Measurements from ENCODE around the gene TTC3. TPM values are rescaled to one million over a fixed set of nuclear protein-coding genes. Genes with fewer than 3 reads are reported as not detected.

The TTC3 gene
- 128 and 170 TPM in 2 replicates for total RNA-seq
- polyA plus RNA-seq, result 87.7 and 133 TPM in 2 replicates

- Histone ChIP-seq H3K27me3 (no peaks in the 10 kb centered on the region), H3K4me1 (ENCODE audit: low read depth) (peaks cover 8% of the 10 kb centered on the region), H3K9me3 (ENCODE audit: low read depth) (no peaks in the 10 kb centered on the region), H3K4me3 (peak within 1 kb of the TSS; percentile 81), H3K27ac (peak within 1 kb of the TSS; percentile 98), H3K36me3 (no peaks in the 10 kb centered on the region)
- peak; percentile 96 to 98 for DNase-seq (ENCODE audit: low read depth in 1 of 2, low spot score in 1 of 2)
- no peak for TF ChIP-seq CTCF (IDR thresholded peaks at IDR 0.05; ENCODE audit: low read depth, low read length)
These were observed at the start of gene TTC3, which contains the start of gene PIGP for GRCh38 chr21:37072988-37073416. TSS of gene TTC3 (plus strand) at chr21:37073254. CDS start at chr21:37087258, 14,004 bp downstream. TSS of gene PIGP (minus strand) at chr21:37073071. CDS start at chr21:37072515, 556 bp downstream.

GRCh38 chr21:37026499-37026898 is 46.6 kb upstream of the TTC3 start:
- H3K36me3 ChIP-seq, result no peaks in the 10 kb centered on the region
- no peak for TF ChIP-seq CTCF (IDR thresholded peaks at IDR 0.05; ENCODE audit: low read depth, low read length)
- no peaks in the 10 kb centered on the region for H3K9me3 ChIP-seq (ENCODE audit: low read depth)
- H3K27me3 ChIP-seq, result no peaks in the 10 kb centered on the region
- H3K4me3 ChIP-seq, result no peak overlapping the region
- DNase-seq (ENCODE audit: low read depth in 1 of 2, low spot score in 1 of 2), result no peak
- no peaks in the 10 kb centered on the region for H3K4me1 ChIP-seq (ENCODE audit: low read depth)
- no peak overlapping the region for H3K27ac ChIP-seq

GRCh38 chr21:37028570-37028969 is 44.5 kb upstream of the TTC3 start:
- H3K9me3 ChIP-seq (ENCODE audit: low read depth), result no peaks in the 10 kb centered on the region
- H3K36me3 ChIP-seq, result no peaks in the 10 kb centered on the region
- H3K27ac ChIP-seq, result no peak overlapping the region
- no peak for TF ChIP-seq CTCF (IDR thresholded peaks at IDR 0.05; ENCODE audit: low read depth, low read length)
- H3K4me1 ChIP-seq (ENCODE audit: low read depth), result no peaks in the 10 kb centered on the region
- H3K27me3 ChIP-seq, result peaks cover 3% of the 10 kb centered on the region
- H3K4me3 ChIP-seq, result no peak overlapping the region
- peak in 1 of 2 donors; percentile 37 for DNase-seq (ENCODE audit: low read depth in 1 of 2, low spot score in 1 of 2)

GRCh38 chr21:37030864-37031263 is 42.2 kb upstream of the TTC3 start:
- no peak for DNase-seq (ENCODE audit: low read depth in 1 of 2, low spot score in 1 of 2)
- Histone ChIP-seq H3K36me3 (no peaks in the 10 kb centered on the region), H3K27ac (no peak overlapping the region), H3K4me3 (no peak overlapping the region), H3K27me3 (peaks cover 3% of the 10 kb centered on the region), H3K9me3 (ENCODE audit: low read depth) (no peaks in the 10 kb centered on the region), H3K4me1 (ENCODE audit: low read depth) (no peaks in the 10 kb centered on the region)
- no peak for TF ChIP-seq CTCF (IDR thresholded peaks at IDR 0.05; ENCODE audit: low read depth, low read length)

- H3K4me1 ChIP-seq (ENCODE audit: low read depth), result no peaks in the 10 kb centered on the region
- H3K36me3 ChIP-seq, result no peaks in the 10 kb centered on the region
- H3K4me3 ChIP-seq, result no peak overlapping the region
- no peaks in the 10 kb centered on the region for H3K9me3 ChIP-seq (ENCODE audit: low read depth)
- peaks cover 3% of the 10 kb centered on the region for H3K27me3 ChIP-seq
- no peak overlapping the region for H3K27ac ChIP-seq
- no peak for DNase-seq (ENCODE audit: low read depth in 1 of 2, low spot score in 1 of 2)
- no peak for TF ChIP-seq CTCF (IDR thresholded peaks at IDR 0.05; ENCODE audit: low read depth, low read length)
These were observed 40.8 kb upstream of the TTC3 start for GRCh38 chr21:37032293-37032692.
